ENCODE results near the gene SRGAP3. TPM values are rescaled to one million over a fixed set of nuclear protein-coding genes. Genes with fewer than 3 reads are reported as not detected.

SRGAP3 gene
- total RNA-seq, 2 donors from 2014 or later, result 10.9 to 11.4 TPM

GRCh38 chr3:8985411-8985831, 264.0 kb downstream of the SRGAP3 start:
- TF ChIP-seq CTCF (IDR thresholded peaks at IDR 0.05) (no peak), POLR2A (IDR thresholded peaks at IDR 0.05) (no peak)
- no peak overlapping the region for H3K27ac ChIP-seq
- no peak for DNase-seq
- no peaks in the 10 kb centered on the region for H3K36me3 ChIP-seq (replicated peaks in 1 of 2; ENCODE audit: insufficient read depth in 1 of 2, low read depth in 2 of 2)
- no peaks in the 10 kb centered on the region for H3K4me1 ChIP-seq
- 88 to 94% methylated on average over 15 to 34 of the region's 37 CpGs for WGBS, 2 donors
- no peak overlapping the region for H3K4me3 ChIP-seq
- no peak for ATAC-seq
- no peaks in the 10 kb centered on the region for H3K27me3 ChIP-seq
- H3K9me3 ChIP-seq, result no peaks in the 10 kb centered on the region
- intact Hi-C loops (cut with DNase I), result no loop called here

GRCh38 chr3:8984526-8984925, 264.9 kb downstream of the SRGAP3 start:
- H3K36me3 ChIP-seq (replicated peaks in 1 of 2; ENCODE audit: insufficient read depth in 1 of 2, low read depth in 2 of 2), result no peaks in the 10 kb centered on the region
- DNase-seq (no peak), ATAC-seq (no peak)
- H3K27ac ChIP-seq, result no peak overlapping the region
- H3K4me3 ChIP-seq, result no peak overlapping the region
- H3K4me1 ChIP-seq, result no peaks in the 10 kb centered on the region
- TF ChIP-seq CTCF (IDR thresholded peaks at IDR 0.05) (no peak), POLR2A (IDR thresholded peaks at IDR 0.05) (no peak)
- intact Hi-C loops (cut with DNase I), result no loop called here
- no peaks in the 10 kb centered on the region for H3K27me3 ChIP-seq
- WGBS, 2 donors, result 65 to 76% methylated on average over 7 of the region's 7 CpGs
- peaks cover 0 to 3% (median 0%) of the 10 kb centered on the region in 3 donors for H3K9me3 ChIP-seq

- DNase-seq (no peak), ATAC-seq (no peak)
- Histone ChIP-seq H3K36me3 (replicated peaks in 1 of 2; ENCODE audit: insufficient read depth in 1 of 2, low read depth in 2 of 2) (no peaks in the 10 kb centered on the region), H3K4me3 (no peak overlapping the region), H3K4me1 (no peaks in the 10 kb centered on the region), H3K9me3 (peaks cover 0 to 7% (median 0%) of the 10 kb centered on the region in 3 donors), H3K27ac (no peak overlapping the region), H3K27me3 (no peaks in the 10 kb centered on the region)
- 82 to 83% methylated on average over 6 of the region's 6 CpGs for WGBS, 2 donors
- no peak for TF ChIP-seq POLR2A (IDR thresholded peaks at IDR 0.05)
- TF ChIP-seq CTCF (IDR thresholded peaks at IDR 0.05), result no peak
- intact Hi-C loops (cut with DNase I), result no loop called here
Observed at GRCh38 chr3:8984081-8984480, 265.4 kb downstream of the SRGAP3 start.

DNA sequence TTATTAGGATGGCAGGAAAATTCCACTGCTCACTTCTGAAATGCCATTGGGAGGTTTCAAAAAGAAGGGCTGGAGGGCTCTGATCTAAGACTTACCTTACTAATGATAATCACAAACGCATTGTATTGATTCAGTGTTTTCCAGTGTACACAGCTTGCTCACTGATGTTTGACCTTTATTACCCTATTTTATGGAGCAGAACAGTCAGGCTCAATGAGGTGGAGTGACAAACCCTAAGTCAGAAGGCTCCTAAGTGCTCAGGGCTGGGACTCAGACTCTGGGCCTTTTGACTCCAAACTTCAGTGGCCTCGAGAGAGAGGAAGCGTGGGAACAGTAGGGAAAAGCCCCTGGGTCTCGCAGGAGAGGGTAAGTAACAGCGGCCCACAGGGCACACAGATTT, 265.9 kb downstream of the SRGAP3 start:
- WGBS, 2 donors, result 76 to 85% methylated on average over 5 of the region's 5 CpGs
- no peak overlapping the region for H3K27ac ChIP-seq
- no peak overlapping the region for H3K4me3 ChIP-seq
- peaks cover 0 to 10% (median 0%) of the 10 kb centered on the region in 3 donors for H3K9me3 ChIP-seq
- H3K36me3 ChIP-seq (replicated peaks in 1 of 2; ENCODE audit: insufficient read depth in 1 of 2, low read depth in 2 of 2), result no peaks in the 10 kb centered on the region
- no peaks in the 10 kb centered on the region for H3K4me1 ChIP-seq
- no peaks in the 10 kb centered on the region for H3K27me3 ChIP-seq
- no peak for DNase-seq
- ATAC-seq, result no peak
- TF ChIP-seq CTCF (IDR thresholded peaks at IDR 0.05) (no peak), POLR2A (IDR thresholded peaks at IDR 0.05) (no peak)
- intact Hi-C loops (cut with DNase I), result no loop called here

DNA sequence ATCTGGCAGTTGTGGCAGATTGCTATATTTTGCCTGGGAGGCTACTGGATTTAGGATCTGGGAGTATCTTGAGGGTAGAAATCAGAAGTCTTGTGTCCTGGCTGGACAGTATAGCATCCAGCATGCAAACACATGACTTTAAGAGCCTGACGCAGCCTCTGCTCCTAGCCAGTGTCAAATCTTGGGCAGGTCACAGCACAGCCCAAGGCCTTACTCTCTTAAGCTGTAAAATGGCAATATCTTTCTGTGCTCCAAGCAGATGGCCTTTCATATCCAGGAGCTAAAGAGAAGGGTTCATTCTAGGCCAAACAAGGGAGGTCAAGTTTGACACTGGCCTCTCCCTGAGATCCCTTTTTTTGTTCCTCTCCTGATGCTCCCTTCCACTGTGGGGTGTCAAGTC, 266.4 kb downstream of the SRGAP3 start:
- no peak overlapping the region for H3K27ac ChIP-seq
- H3K36me3 ChIP-seq (replicated peaks in 1 of 2; ENCODE audit: insufficient read depth in 1 of 2, low read depth in 2 of 2), result no peaks in the 10 kb centered on the region
- H3K4me1 ChIP-seq, result no peaks in the 10 kb centered on the region
- H3K9me3 ChIP-seq, result peaks cover 0 to 10% (median 0%) of the 10 kb centered on the region in 3 donors
- no peaks in the 10 kb centered on the region for H3K27me3 ChIP-seq
- H3K4me3 ChIP-seq, result no peak overlapping the region
- ATAC-seq, result no peak
- TF ChIP-seq POLR2A (IDR thresholded peaks at IDR 0.05), result no peak
- TF ChIP-seq CTCF (IDR thresholded peaks at IDR 0.05), result no peak
- DNase-seq, result no peak
- intact Hi-C loops (cut with DNase I), result no loop called here
- 43 to 64% methylated on average over 1 of the region's 1 CpG for WGBS, 2 donors

All from body of pancreas (tissue), 4 donors.